ENCODE measurements around the gene TCF3. TPM values are rescaled to one million over a fixed set of nuclear protein-coding genes. Genes with fewer than 3 reads are reported as not detected.

Gene TCF3
- total and polyA plus RNA-seq, 7 donors = 20.1 to 33.8 (median 24.6) TPM

GRCh38 chr19:1626417-1627010, 25.9 kb downstream of the TCF3 start:
- DNase-seq = no peak
- H3K27me3 ChIP-seq (ENCODE audit: insufficient read depth in 3 of 3, low read length in 2 of 3) = no peaks in the 10 kb centered on the region
- no peak overlapping the region for H3K27ac ChIP-seq
- H3K9me3 ChIP-seq = no peaks in the 10 kb centered on the region
- no peak overlapping the region for H3K4me3 ChIP-seq
- H3K36me3 ChIP-seq (ENCODE audit: insufficient read depth in 1 of 2, low read depth in 1 of 2) = peaks cover 0 to 25% of the 10 kb centered on the region in 2 donors
- intact Hi-C loops (cut with DNase I) = no loop called here
- H3K4me1 ChIP-seq = no peaks in the 10 kb centered on the region
- TF ChIP-seq, protein P1, sequence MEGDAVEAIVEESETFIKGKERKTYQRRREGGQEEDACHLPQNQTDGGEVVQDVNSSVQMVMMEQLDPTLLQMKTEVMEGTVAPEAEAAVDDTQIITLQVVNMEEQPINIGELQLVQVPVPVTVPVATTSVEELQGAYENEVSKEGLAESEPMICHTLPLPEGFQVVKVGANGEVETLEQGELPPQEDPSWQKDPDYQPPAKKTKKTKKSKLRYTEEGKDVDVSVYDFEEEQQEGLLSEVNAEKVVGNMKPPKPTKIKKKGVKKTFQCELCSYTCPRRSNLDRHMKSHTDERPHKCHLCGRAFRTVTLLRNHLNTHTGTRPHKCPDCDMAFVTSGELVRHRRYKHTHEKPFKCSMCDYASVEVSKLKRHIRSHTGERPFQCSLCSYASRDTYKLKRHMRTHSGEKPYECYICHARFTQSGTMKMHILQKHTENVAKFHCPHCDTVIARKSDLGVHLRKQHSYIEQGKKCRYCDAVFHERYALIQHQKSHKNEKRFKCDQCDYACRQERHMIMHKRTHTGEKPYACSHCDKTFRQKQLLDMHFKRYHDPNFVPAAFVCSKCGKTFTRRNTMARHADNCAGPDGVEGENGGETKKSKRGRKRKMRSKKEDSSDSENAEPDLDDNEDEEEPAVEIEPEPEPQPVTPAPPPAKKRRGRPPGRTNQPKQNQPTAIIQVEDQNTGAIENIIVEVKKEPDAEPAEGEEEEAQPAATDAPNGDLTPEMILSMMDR (IDR thresholded peaks at IDR 0.05) = no peak
- ATAC-seq = no peak
- 87 to 93% (median 91%) methylated on average over 32 of the region's 32 CpGs for WGBS, 3 donors

DNA sequence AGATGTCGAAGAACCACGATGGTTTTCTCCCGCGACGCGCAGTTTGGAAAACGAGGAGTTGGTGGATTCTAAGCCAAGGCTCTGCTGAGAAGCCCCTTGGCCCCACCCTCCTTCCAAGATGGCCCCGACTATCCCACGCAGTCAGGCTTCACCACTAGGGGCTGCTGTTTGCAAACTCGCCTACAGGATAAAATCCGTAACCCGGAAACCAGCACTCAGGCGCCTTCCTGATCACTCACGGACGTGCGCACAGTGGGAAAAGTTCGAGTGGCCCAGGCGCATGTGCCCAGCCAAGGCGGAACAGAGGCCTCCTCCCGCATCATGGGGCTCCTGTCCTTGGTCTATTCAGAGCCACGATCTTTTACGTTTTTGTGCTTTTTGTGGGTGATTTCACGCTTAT, 28.0 kb downstream of the TCF3 start:
- H3K9me3 ChIP-seq = no peaks in the 10 kb centered on the region
- intact Hi-C loops (cut with DNase I) = no loop called here
- WGBS, 3 donors = 70 to 78% (median 71%) methylated on average over 23 of the region's 23 CpGs
- DNase-seq = peak in 1 of 2 donors; percentile 69
- no peaks in the 10 kb centered on the region for H3K4me1 ChIP-seq
- H3K4me3 ChIP-seq = no peak overlapping the region
- TF ChIP-seq, protein P1 (IDR thresholded peaks at IDR 0.05) = peak; percentile 50
- ATAC-seq = peak in 3 of 4 donors; percentile 32 to 65 (median 60)
- H3K27me3 ChIP-seq (ENCODE audit: insufficient read depth in 3 of 3, low read length in 2 of 3) = no peaks in the 10 kb centered on the region
- H3K27ac ChIP-seq = no peak overlapping the region
- peaks cover 0 to 32% of the 10 kb centered on the region in 2 donors for H3K36me3 ChIP-seq (ENCODE audit: insufficient read depth in 1 of 2, low read depth in 1 of 2)

DNA sequence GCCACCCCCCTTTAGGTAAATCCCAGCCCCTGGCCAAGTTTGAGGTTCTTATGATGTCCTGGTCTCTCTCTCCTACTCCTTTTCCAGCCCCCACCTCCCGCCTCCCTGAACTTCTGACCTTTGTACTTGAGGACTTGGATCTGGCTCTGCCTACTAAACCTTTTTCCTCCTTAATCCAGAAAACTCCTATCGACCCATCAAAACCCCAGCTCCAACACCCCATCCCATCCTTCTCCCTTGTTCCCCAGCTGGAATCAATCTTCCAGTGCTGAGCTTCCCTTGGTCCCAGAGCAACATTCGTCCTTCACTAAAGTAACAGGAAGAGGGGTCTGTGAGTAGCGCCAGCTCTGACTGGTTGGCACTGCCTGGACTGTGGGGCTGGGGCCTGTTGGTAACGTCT, 29.9 kb downstream of the TCF3 start:
- TF ChIP-seq, protein P1 (IDR thresholded peaks at IDR 0.05) = no peak
- H3K27me3 ChIP-seq (ENCODE audit: insufficient read depth in 3 of 3, low read length in 2 of 3) = no peaks in the 10 kb centered on the region
- H3K27ac ChIP-seq = no peak overlapping the region
- peaks cover 0 to 42% of the 10 kb centered on the region in 2 donors for H3K36me3 ChIP-seq (ENCODE audit: insufficient read depth in 1 of 2, low read depth in 1 of 2)
- H3K4me1 ChIP-seq = no peaks in the 10 kb centered on the region
- ATAC-seq (no peak), DNase-seq (no peak)
- WGBS, 3 donors = 86 to 97% (median 95%) methylated on average over 5 of the region's 5 CpGs
- no peak overlapping the region for H3K4me3 ChIP-seq
- intact Hi-C loops (cut with DNase I) = no loop called here
- H3K9me3 ChIP-seq = no peaks in the 10 kb centered on the region

DNA sequence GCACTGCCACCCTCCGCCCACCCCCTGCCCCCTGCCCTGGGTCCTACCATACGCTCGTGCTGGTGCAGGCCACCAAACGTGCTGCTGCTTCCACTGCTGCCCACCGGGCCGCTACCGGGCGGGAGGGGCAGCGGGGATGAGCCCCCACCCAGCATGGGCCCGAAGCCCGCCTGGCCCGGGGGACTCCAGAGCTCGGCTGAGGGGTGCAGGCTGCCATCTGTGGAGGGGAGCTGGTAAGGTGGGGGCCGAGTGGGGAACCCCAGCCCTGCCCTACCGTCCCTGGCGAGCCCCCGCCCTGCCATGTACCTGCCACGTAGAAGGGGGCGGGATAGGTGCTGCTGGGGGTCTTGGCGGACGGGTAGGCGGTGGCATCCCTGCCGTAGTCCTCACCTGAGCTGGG, 30.4 kb downstream of the TCF3 start:
- ATAC-seq (no peak), DNase-seq (peak in 1 of 2 donors; percentile 29)
- Histone ChIP-seq H3K27ac (no peak overlapping the region), H3K27me3 (ENCODE audit: insufficient read depth in 3 of 3, low read length in 2 of 3) (no peaks in the 10 kb centered on the region), H3K4me1 (no peaks in the 10 kb centered on the region), H3K9me3 (no peaks in the 10 kb centered on the region), H3K4me3 (no peak overlapping the region), H3K36me3 (ENCODE audit: insufficient read depth in 1 of 2, low read depth in 1 of 2) (peaks cover 0 to 46% of the 10 kb centered on the region in 2 donors)
- intact Hi-C loops (cut with DNase I) = no loop called here
- 92 to 98% (median 92%) methylated on average over 17 to 23 of the region's 23 CpGs for WGBS, 3 donors
- TF ChIP-seq, protein P1 (IDR thresholded peaks at IDR 0.05) = no peak

GRCh38 chr19:1621574-1621973, 30.8 kb downstream of the TCF3 start:
- DNase-seq (peak in 1 of 2 donors; percentile 35), ATAC-seq (no peak)
- H3K27ac ChIP-seq = no peak overlapping the region
- 91 to 96% (median 93%) methylated on average over 19 to 23 of the region's 23 CpGs for WGBS, 3 donors
- H3K4me3 ChIP-seq = no peak overlapping the region
- no peaks in the 10 kb centered on the region for H3K4me1 ChIP-seq
- H3K9me3 ChIP-seq = no peaks in the 10 kb centered on the region
- peaks cover 0 to 44% of the 10 kb centered on the region in 2 donors for H3K36me3 ChIP-seq (ENCODE audit: insufficient read depth in 1 of 2, low read depth in 1 of 2)
- intact Hi-C loops (cut with DNase I) = no loop called here
- TF ChIP-seq, protein P1 (IDR thresholded peaks at IDR 0.05) = no peak
- no peaks in the 10 kb centered on the region for H3K27me3 ChIP-seq (ENCODE audit: insufficient read depth in 3 of 3, low read length in 2 of 3)

All from psoas muscle (tissue), 8 donors.